ENCODE results near the gene TELO2. TPM values are rescaled to one million over a fixed set of nuclear protein-coding genes. Genes with fewer than 3 reads are reported as not detected.

TELO2 gene
- total RNA-seq, 3 donors from 2014 or later: 15.2 to 27.5 (median 23.9) TPM

- no peaks in the 10 kb centered on the region for H3K9me3 ChIP-seq
- no peaks in the 10 kb centered on the region for H3K27me3 ChIP-seq
- intact Hi-C loops (cut with DNase I; ENCODE audit: low total_unique reads): no loop called here
- H3K36me3 ChIP-seq: no peaks in the 10 kb centered on the region
- TF ChIP-seq POLR2AphosphoS5 (IDR thresholded peaks at IDR 0.05): no peak
- TF ChIP-seq, protein P1, sequence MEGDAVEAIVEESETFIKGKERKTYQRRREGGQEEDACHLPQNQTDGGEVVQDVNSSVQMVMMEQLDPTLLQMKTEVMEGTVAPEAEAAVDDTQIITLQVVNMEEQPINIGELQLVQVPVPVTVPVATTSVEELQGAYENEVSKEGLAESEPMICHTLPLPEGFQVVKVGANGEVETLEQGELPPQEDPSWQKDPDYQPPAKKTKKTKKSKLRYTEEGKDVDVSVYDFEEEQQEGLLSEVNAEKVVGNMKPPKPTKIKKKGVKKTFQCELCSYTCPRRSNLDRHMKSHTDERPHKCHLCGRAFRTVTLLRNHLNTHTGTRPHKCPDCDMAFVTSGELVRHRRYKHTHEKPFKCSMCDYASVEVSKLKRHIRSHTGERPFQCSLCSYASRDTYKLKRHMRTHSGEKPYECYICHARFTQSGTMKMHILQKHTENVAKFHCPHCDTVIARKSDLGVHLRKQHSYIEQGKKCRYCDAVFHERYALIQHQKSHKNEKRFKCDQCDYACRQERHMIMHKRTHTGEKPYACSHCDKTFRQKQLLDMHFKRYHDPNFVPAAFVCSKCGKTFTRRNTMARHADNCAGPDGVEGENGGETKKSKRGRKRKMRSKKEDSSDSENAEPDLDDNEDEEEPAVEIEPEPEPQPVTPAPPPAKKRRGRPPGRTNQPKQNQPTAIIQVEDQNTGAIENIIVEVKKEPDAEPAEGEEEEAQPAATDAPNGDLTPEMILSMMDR (IDR thresholded peaks at IDR 0.05): no peak
- TF ChIP-seq POLR2A (IDR thresholded peaks at IDR 0.05): no peak
- H3K4me1 ChIP-seq: no peaks in the 10 kb centered on the region
- H3K27ac ChIP-seq: no peak overlapping the region
- DNase-seq (ENCODE audit: low spot score in 2 of 2): no peak
- no peak overlapping the region for H3K4me3 ChIP-seq
These were observed 47.5 kb upstream of the TELO2 start for GRCh38 chr16:1445518-1446203.

DNA sequence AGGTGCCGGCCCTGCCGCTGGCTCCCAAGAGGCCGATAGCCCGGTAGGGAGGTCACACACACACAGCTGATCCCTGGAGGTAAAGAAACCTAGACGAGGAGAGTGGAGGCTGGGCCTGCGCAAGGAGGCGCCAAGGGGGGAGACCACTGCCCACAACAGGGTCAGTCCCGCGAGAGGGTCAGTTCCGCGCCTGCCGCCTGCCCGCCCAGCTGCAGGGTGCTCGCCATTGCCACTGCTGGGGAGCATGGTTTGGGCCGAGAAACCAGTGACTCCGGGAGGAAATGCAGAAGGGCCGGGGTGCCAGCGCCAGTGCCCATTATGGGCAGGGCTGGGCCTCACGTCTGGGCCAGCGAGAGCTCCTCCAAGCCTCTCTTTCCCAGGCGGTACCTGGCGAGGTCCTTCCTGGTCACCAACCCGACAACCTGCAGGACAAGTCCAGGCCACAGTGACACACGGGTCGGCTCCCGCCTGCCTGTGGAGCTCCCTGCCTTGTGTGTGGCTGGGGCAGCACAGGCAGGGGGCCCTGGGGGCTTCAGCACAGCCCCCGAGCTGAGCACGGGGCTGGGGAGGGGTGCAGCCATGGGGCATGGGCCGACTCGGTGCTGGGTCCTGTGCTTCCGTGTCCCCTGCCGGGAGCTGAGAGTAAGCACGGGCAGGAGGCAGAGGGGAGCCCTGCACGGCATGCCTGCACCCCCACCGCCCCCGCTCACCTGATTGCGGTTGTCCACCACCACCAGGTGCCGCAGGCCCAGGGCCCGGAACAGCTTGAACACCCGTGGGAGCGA, 46.7 kb upstream of the TELO2 start:
- no peak overlapping the region for H3K4me3 ChIP-seq
- H3K4me1 ChIP-seq: no peaks in the 10 kb centered on the region
- no peaks in the 10 kb centered on the region for H3K27me3 ChIP-seq
- TF ChIP-seq POLR2AphosphoS5 (IDR thresholded peaks at IDR 0.05) (no peak), POLR2A (IDR thresholded peaks at IDR 0.05) (no peak)
- TF ChIP-seq, protein P1 (IDR thresholded peaks at IDR 0.05): no peak
- no peaks in the 10 kb centered on the region for H3K9me3 ChIP-seq
- intact Hi-C loops (cut with DNase I; ENCODE audit: low total_unique reads): no loop called here
- H3K27ac ChIP-seq: no peak overlapping the region
- H3K36me3 ChIP-seq: no peaks in the 10 kb centered on the region
- no peak for DNase-seq (ENCODE audit: low spot score in 2 of 2)

DNA sequence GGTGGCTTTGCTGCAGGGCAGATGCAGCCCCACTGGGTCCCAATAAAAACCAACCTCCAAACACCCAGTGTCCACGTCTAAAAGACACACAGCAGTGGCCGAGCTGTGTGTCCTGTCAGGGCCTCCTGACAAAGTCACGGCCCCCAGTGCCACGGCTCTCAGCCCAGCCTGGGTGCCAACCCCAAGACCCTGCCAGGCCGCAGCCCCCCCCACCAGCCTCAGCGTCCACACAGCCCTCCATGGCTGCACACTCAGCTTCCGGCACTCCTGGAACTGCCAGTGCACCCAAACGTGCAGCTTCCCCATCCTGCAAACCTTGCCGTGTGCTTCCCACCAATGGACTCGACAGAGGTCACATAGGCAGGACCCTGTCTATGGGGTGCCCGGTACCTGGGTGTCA, 45.2 kb upstream of the TELO2 start:
- Histone ChIP-seq H3K4me1 (no peaks in the 10 kb centered on the region), H3K27ac (no peak overlapping the region), H3K9me3 (no peaks in the 10 kb centered on the region), H3K27me3 (no peaks in the 10 kb centered on the region), H3K4me3 (no peak overlapping the region), H3K36me3 (peaks cover 4% of the 10 kb centered on the region)
- DNase-seq (ENCODE audit: low spot score in 2 of 2): no peak
- intact Hi-C loops (cut with DNase I; ENCODE audit: low total_unique reads): no loop called here
- TF ChIP-seq, protein P1 (IDR thresholded peaks at IDR 0.05): no peak
- TF ChIP-seq POLR2A (IDR thresholded peaks at IDR 0.05) (no peak), POLR2AphosphoS5 (IDR thresholded peaks at IDR 0.05) (no peak)

DNA sequence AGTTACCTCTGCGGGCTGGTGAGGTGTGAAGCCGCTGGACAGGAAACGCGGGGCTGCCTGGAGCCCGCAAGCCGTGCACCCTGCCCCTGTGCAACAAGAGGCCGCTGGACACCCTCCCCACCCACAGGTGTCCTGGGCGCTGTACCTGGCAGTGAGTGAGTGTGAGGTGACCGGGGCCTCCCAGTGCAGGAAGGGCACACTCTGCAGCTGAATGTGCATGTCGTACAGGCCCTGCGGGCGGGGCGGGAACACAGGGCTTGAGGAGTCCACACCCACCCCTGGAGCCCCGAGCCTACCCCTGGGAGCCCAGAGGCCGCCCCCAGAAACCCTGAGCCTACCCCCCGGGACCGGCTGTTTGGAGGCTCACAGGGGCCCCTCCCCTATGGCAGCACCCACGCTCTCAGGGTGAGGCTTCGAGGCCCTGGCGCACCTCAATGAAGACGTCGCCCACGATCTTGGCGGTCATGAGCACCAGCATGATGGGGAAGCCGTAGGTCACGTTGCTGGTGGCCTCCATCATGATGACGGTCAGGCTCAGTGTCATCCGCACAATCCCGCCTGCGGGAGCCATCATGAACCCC, 44.5 kb upstream of the TELO2 start:
- intact Hi-C loops (cut with DNase I; ENCODE audit: low total_unique reads): no loop called here
- Histone ChIP-seq H3K4me3 (no peak overlapping the region), H3K36me3 (peaks cover 8% of the 10 kb centered on the region), H3K4me1 (no peaks in the 10 kb centered on the region), H3K9me3 (no peaks in the 10 kb centered on the region), H3K27me3 (no peaks in the 10 kb centered on the region), H3K27ac (no peak overlapping the region)
- no peak for DNase-seq (ENCODE audit: low spot score in 2 of 2)
- TF ChIP-seq POLR2AphosphoS5 (IDR thresholded peaks at IDR 0.05) (no peak), POLR2A (IDR thresholded peaks at IDR 0.05) (no peak)
- TF ChIP-seq, protein P1 (IDR thresholded peaks at IDR 0.05): no peak
